NCI-H82 (cell line): ENCODE measurements around the gene CAPN11.

Experiments used
- DNase-seq: peaks from one replicate; lab custom pipeline; 2025; lab: John Stamatoyannopoulos, UW

CAPN11 gene

GRCh38 chr6:44214307-44214706 lies 55.7 kb downstream of the CAPN11 start:
- no peak for DNase-seq

GRCh38 chr6:44216677-44217331 lies 58.2 kb downstream of the CAPN11 start, which contains the start of gene MYMX:
TSS of gene MYMX (plus strand) at chr6:44216926. CDS start at chr6:44217472, 546 bp downstream.
- DNase-seq, result peak; percentile 72

- DNase-seq, result no peak
Observed at GRCh38 chr6:44217332-44218143, 58.9 kb downstream of the CAPN11 start.

- peak; percentile 98 for DNase-seq
Observed at GRCh38 chr6:44219053-44219814, 60.6 kb downstream of the CAPN11 start.

GRCh38 chr6:44219815-44220784 lies 61.5 kb downstream of the CAPN11 start:
- DNase-seq, result peak; percentile 88

- DNase-seq, result no peak
Observed at GRCh38 chr6:44220913-44221290, 62.3 kb downstream of the CAPN11 start.

- DNase-seq, result peak; percentile 89
Observed at GRCh38 chr6:44221291-44221960, 62.8 kb downstream of the CAPN11 start.

- no peak for DNase-seq
Observed at GRCh38 chr6:44221961-44222335, 63.3 kb downstream of the CAPN11 start.

- no peak for DNase-seq
Observed at GRCh38 chr6:44222486-44223318, 64.1 kb downstream of the CAPN11 start.

- peak; percentile 93 for DNase-seq
Observed at GRCh38 chr6:44223319-44224028, 64.9 kb downstream of the CAPN11 start, which contains the start of gene SLC29A1. TSS of gene SLC29A1 (plus strand) at chr6:44223595. CDS start at chr6:44227314, 3,719 bp downstream.

GRCh38 chr6:44224029-44224964 lies 65.7 kb downstream of the CAPN11 start:
- DNase-seq, result peak; percentile 69

- peak; percentile 31 for DNase-seq
Observed at GRCh38 chr6:44224965-44225305, 66.3 kb downstream of the CAPN11 start.

GRCh38 chr6:44225579-44226325 lies 67.1 kb downstream of the CAPN11 start:
- DNase-seq, result no peak

GRCh38 chr6:44226368-44227147 lies 67.9 kb downstream of the CAPN11 start:
- DNase-seq, result no peak

GRCh38 chr6:44227148-44227793 lies 68.7 kb downstream of the CAPN11 start:
- DNase-seq, result no peak

GRCh38 chr6:44228031-44228430 lies 69.4 kb downstream of the CAPN11 start:
- DNase-seq, result no peak
